ENCODE results near the gene MYLK. TPM values are rescaled to one million over a fixed set of nuclear protein-coding genes. Genes with fewer than 3 reads are reported as not detected.

MYLK gene
- polyA plus RNA-seq, 1 donor = 296 TPM

DNA sequence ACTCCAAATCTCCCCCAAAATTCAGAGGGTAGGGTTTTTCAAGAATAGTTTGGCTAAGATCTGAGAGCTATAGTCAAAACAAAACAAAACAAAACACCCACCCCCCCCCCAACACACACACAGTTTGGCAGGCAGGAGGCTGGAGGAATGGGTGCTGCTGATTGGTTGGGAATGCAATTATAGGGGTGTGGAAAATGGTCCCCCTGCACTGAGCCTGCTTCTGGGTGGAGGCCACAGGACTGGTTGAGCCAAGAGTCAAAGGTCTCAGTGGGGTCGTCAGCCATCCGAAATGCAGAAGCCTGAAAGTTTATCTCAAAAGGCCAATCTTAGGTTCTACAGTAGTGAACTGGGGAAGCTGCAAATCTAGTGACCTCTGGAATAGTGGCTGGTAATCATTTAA lies 296.7 kb downstream of the MYLK start:
- H3K27ac ChIP-seq (ENCODE audit: low read length) = no peak overlapping the region
- no peak for DNase-seq
- no CpG with 5 or more reads among the region's 2 CpGs for WGBS (ENCODE audit: insufficient coverage, low lambda C conversion rate)
- peaks cover 8% of the 10 kb centered on the region for H3K9me3 ChIP-seq (ENCODE audit: control insufficient read depth, low read depth, low read length)
- no peaks in the 10 kb centered on the region for H3K36me3 ChIP-seq (ENCODE audit: control insufficient read depth, insufficient read depth, low read length)
- peaks cover 5% of the 10 kb centered on the region for H3K4me1 ChIP-seq (ENCODE audit: control insufficient read depth, insufficient read depth, low read length)
- no peaks in the 10 kb centered on the region for H3K27me3 ChIP-seq (ENCODE audit: control insufficient read depth, insufficient read depth, low read length)
- no peak overlapping the region for H3K4me3 ChIP-seq (ENCODE audit: low read length)

DNA sequence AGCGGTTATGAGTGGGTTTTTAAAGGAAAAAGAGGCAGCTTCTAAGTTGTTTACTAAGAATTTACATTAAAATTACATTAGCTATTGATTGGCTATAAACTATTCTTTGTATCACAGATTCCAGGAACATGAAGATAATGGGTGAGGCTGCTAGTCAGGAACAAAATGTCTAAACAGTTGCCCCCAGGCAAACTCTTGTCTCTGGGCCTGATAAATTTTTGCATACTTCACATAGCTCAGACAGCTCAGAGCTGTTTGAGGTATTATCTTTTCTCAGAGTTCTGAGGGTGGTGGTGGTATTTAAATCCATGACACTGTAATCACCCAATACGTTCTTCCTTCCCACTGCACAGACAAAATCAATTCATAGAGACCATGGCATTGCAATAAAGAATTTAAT lies 297.2 kb downstream of the MYLK start:
- DNase-seq = no peak
- Histone ChIP-seq H3K36me3 (ENCODE audit: control insufficient read depth, insufficient read depth, low read length) (no peaks in the 10 kb centered on the region), H3K4me1 (ENCODE audit: control insufficient read depth, insufficient read depth, low read length) (peaks cover 7% of the 10 kb centered on the region), H3K9me3 (ENCODE audit: control insufficient read depth, low read depth, low read length) (peaks cover 8% of the 10 kb centered on the region), H3K4me3 (ENCODE audit: low read length) (no peak overlapping the region), H3K27ac (ENCODE audit: low read length) (no peak overlapping the region), H3K27me3 (ENCODE audit: control insufficient read depth, insufficient read depth, low read length) (no peaks in the 10 kb centered on the region)
- no CpG with 5 or more reads among the region's 2 CpGs for WGBS (ENCODE audit: insufficient coverage, low lambda C conversion rate)

DNA sequence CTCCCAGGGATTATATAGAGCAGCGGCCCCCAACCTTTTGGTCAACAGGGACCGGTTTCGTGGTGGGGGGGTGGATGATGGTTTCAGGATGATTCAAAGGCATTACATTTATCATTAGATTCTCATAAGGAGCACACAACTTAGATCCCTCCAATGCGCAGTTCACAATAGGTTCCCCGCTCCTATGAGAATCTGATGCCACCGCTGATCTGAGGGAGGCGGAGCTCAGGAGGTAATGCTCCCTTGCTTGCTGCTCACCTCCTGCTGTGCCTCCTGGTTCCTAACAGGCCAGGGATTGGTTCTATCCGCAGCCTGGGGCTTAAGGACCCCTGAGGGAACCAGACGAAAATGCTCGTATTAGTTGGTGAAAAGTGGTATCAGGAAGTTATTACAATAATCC lies 298.0 kb downstream of the MYLK start:
- H3K27me3 ChIP-seq (ENCODE audit: control insufficient read depth, insufficient read depth, low read length) = no peaks in the 10 kb centered on the region
- peak overlapping the region; percentile 87 for H3K27ac ChIP-seq (ENCODE audit: low read length)
- H3K9me3 ChIP-seq (ENCODE audit: control insufficient read depth, low read depth, low read length) = peaks cover 8% of the 10 kb centered on the region
- peak overlapping the region; percentile 76 for H3K4me3 ChIP-seq (ENCODE audit: low read length)
- H3K4me1 ChIP-seq (ENCODE audit: control insufficient read depth, insufficient read depth, low read length) = peaks cover 7% of the 10 kb centered on the region
- H3K36me3 ChIP-seq (ENCODE audit: control insufficient read depth, insufficient read depth, low read length) = peaks cover 5% of the 10 kb centered on the region
- no CpG with 5 or more reads among the region's 10 CpGs for WGBS (ENCODE audit: insufficient coverage, low lambda C conversion rate)
- DNase-seq = peak in 1 of 2 donors; percentile 72

DNA sequence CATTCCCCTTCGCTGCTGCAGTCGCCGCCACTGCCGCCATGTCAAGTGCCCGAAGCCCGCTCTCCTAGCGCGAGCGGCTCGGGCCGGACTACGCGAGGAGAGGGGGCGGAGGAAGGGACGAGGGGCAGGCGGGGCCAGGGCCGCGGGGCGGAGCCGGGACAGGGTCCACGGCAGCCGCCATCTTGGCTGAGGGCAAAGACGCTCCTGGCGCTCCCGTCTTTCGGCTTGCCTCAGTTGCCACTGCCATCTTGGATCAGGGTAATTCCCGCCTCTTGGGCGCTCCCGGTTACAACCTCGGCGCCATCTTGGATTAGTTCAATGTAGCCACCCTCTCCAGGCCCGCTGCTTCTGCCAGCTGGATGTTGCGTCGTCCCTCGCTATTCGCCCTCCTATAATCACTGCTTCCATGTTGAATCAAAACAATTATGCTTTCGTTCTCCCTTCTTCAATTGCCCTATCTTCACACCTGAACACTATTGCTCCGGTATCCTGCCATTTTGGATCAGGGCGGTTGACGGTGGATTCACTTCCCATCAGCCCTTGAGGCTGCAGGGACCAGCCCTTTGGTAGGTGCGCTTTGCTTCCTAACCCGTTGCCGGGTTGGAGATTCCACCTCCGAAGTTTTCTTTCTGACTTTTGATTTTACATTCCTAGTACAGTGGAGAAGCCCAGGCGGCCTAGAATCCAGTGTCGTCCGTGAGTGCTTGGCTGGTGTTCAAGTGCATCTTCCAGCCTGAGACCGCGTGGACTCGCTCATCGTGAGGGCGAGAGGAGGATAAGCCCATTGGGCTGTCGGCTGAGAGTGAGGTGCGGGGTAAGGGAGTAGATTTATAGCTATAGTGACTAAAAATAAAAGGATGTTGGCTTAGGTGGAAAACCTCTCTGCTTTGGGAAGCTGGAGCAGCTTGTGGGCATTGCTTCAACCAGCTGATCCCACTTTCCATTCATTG lies 298.9 kb downstream of the MYLK start, which contains the start of gene HACD2:
HACD2 (minus strand) TSS at position 66 of the 950 bp plus-strand sequence; CDS start at position 40, 26 bp downstream.
- peak; percentile 98 to 99 for DNase-seq
- peak within 1 kb of the TSS; percentile 76 for H3K4me3 ChIP-seq (ENCODE audit: low read length)
- H3K27ac ChIP-seq (ENCODE audit: low read length) = peak within 1 kb of the TSS; percentile 87
- H3K27me3 ChIP-seq (ENCODE audit: control insufficient read depth, insufficient read depth, low read length) = no peaks in the 10 kb centered on the region
- no peaks in the 10 kb centered on the region for H3K9me3 ChIP-seq (ENCODE audit: control insufficient read depth, low read depth, low read length)
- peaks cover 12% of the 10 kb centered on the region for H3K36me3 ChIP-seq (ENCODE audit: control insufficient read depth, insufficient read depth, low read length)
- peaks cover 7% of the 10 kb centered on the region for H3K4me1 ChIP-seq (ENCODE audit: control insufficient read depth, insufficient read depth, low read length)
- 0% methylated on average over 6 of the region's 54 CpGs for WGBS (ENCODE audit: insufficient coverage, low lambda C conversion rate)

DNA sequence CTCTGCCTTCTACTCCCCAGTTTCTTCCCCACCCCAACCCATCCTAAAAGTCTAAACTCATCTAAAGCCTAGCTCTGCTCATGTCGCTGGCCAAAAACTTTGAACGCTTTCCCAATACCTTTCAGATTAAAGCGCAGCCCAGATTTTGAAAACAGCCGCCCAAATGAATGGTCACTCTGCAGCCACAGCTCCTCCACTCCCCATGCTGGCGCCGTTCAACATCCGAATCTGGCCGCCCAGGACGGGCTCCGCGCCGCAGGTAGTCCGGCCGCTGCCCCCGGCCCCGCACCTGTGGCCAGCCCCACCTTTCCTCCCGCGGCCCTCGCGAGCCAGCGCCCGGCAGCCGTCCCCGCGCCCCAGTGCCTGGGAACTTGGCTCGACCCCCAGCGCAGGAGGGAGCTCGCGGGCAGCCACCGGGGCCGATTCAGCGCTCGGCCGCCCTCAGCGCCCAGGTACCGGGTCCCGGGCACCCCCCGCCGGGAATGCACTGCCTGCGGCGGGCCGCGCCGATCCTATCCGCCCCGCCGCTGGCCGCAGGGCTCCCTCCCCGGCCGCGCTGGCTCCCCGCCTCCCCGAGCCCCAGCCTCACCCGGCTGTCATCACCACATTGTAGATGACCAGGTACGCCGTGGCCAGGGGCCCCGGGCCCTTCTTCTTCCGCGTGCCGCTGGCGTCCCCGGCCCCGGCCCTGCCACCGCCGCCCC lies 299.7 kb downstream of the MYLK start:
- H3K9me3 ChIP-seq (ENCODE audit: control insufficient read depth, low read depth, low read length) = no peaks in the 10 kb centered on the region
- WGBS (ENCODE audit: insufficient coverage, low lambda C conversion rate) = no CpG with 5 or more reads among the region's 65 CpGs
- peak overlapping the region; percentile 80 for H3K27ac ChIP-seq (ENCODE audit: low read length)
- H3K27me3 ChIP-seq (ENCODE audit: control insufficient read depth, insufficient read depth, low read length) = no peaks in the 10 kb centered on the region
- H3K4me3 ChIP-seq (ENCODE audit: low read length) = peak overlapping the region; percentile 76
- DNase-seq = no peak
- peaks cover 19% of the 10 kb centered on the region for H3K36me3 ChIP-seq (ENCODE audit: control insufficient read depth, insufficient read depth, low read length)
- H3K4me1 ChIP-seq (ENCODE audit: control insufficient read depth, insufficient read depth, low read length) = peaks cover 7% of the 10 kb centered on the region

DNA sequence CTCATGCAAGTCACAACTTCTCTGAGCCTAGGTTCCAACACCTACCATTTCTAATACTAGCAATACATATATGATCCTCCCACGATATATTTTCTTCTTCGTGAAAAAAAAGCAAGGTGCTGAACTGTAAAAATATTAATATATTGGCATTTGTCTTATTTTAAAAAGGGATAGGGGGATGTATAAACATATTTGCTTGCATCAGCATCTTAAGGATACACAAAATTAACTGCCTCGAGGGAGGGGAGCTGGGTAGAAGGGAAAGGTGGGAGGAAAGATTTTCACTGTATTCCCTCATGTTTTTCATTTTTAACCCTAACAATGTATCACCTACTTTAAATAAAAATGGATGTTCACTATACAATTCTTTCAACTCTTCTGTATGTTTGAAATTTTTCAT lies 300.6 kb downstream of the MYLK start:
- Histone ChIP-seq H3K27me3 (ENCODE audit: control insufficient read depth, insufficient read depth, low read length) (no peaks in the 10 kb centered on the region), H3K36me3 (ENCODE audit: control insufficient read depth, insufficient read depth, low read length) (peaks cover 24% of the 10 kb centered on the region), H3K4me1 (ENCODE audit: control insufficient read depth, insufficient read depth, low read length) (peaks cover 7% of the 10 kb centered on the region), H3K27ac (ENCODE audit: low read length) (no peak overlapping the region), H3K9me3 (ENCODE audit: control insufficient read depth, low read depth, low read length) (no peaks in the 10 kb centered on the region), H3K4me3 (ENCODE audit: low read length) (peak overlapping the region; percentile 76)
- no peak for DNase-seq
- 100% methylated on average over 1 of the region's 3 CpGs for WGBS (ENCODE audit: insufficient coverage, low lambda C conversion rate)

DNA sequence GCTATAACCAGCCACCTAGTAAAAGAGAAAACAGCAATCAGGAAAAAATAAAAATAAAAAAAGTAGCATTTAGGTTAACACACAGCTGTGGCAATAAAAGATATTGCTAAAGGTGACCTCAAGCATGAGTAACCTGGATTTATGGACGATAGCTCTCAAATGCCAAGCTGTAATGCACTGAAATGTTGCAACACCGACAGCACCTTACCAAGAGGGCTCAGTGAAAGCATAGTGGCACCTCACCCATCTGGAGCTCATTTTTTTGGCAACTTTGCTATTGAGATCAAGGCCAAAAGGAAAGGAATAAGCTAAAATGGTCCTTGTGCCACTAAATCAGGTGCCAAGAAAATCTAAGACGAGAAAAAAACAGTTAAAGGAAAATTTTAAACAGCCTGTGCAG lies 301.8 kb downstream of the MYLK start:
- no CpG with 5 or more reads among the region's 3 CpGs for WGBS (ENCODE audit: insufficient coverage, low lambda C conversion rate)
- H3K27me3 ChIP-seq (ENCODE audit: control insufficient read depth, insufficient read depth, low read length) = no peaks in the 10 kb centered on the region
- peaks cover 27% of the 10 kb centered on the region for H3K36me3 ChIP-seq (ENCODE audit: control insufficient read depth, insufficient read depth, low read length)
- H3K27ac ChIP-seq (ENCODE audit: low read length) = peak overlapping the region; percentile 48
- no peak overlapping the region for H3K4me3 ChIP-seq (ENCODE audit: low read length)
- H3K4me1 ChIP-seq (ENCODE audit: control insufficient read depth, insufficient read depth, low read length) = peaks cover 7% of the 10 kb centered on the region
- DNase-seq = peak; percentile 63 to 77
- H3K9me3 ChIP-seq (ENCODE audit: control insufficient read depth, low read depth, low read length) = no peaks in the 10 kb centered on the region

DNA sequence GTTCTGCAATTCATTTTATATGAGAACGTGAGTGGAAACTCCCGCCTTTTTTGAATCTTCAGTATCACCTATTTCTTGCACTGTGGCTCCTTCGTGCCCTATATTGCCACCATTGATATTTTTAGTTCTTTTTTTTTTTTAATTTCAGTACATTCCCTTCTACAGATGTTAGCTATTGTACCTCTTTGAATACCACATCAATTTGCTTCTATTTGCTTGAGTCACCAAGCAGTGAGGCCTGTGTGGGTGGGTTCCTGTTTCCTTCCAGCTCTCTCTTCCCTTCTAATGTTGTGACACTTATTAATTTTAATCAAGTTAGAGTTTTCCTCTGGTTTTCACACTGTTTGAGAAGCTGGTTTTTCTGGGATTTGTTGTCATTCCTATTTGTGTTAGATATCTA lies 308.0 kb downstream of the MYLK start:
- H3K27ac ChIP-seq (ENCODE audit: low read length) = no peak overlapping the region
- no peaks in the 10 kb centered on the region for H3K27me3 ChIP-seq (ENCODE audit: control insufficient read depth, insufficient read depth, low read length)
- WGBS (ENCODE audit: insufficient coverage, low lambda C conversion rate) = 96% methylated on average over 3 of the region's 3 CpGs
- H3K4me3 ChIP-seq (ENCODE audit: low read length) = no peak overlapping the region
- peaks cover 44% of the 10 kb centered on the region for H3K36me3 ChIP-seq (ENCODE audit: control insufficient read depth, insufficient read depth, low read length)
- H3K4me1 ChIP-seq (ENCODE audit: control insufficient read depth, insufficient read depth, low read length) = no peaks in the 10 kb centered on the region
- no peaks in the 10 kb centered on the region for H3K9me3 ChIP-seq (ENCODE audit: control insufficient read depth, low read depth, low read length)
- DNase-seq = no peak

DNA sequence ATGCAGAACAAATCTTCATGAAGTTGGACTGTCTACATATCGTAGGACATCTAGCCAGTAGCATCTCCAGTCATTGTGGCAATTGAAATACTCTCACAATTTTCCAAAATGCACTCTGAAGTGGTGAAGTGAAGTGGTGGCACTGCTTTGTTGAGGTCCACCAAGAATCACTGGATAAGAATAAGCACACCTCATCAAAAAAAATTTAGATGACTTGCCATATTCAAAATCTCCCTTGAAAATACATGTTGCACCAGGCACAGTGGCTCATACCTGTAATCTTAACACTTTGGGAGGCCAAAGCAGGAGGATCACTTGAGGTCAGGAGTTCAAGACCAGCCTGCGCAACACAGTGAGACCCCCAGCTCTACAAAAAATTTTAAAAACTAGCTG lies 312.2 kb downstream of the MYLK start:
- no CpG with 5 or more reads among the region's 2 CpGs for WGBS (ENCODE audit: insufficient coverage, low lambda C conversion rate)
- DNase-seq = no peak
- H3K9me3 ChIP-seq (ENCODE audit: control insufficient read depth, low read depth, low read length) = no peaks in the 10 kb centered on the region
- no peaks in the 10 kb centered on the region for H3K4me1 ChIP-seq (ENCODE audit: control insufficient read depth, insufficient read depth, low read length)
- H3K4me3 ChIP-seq (ENCODE audit: low read length) = no peak overlapping the region
- no peaks in the 10 kb centered on the region for H3K27me3 ChIP-seq (ENCODE audit: control insufficient read depth, insufficient read depth, low read length)
- H3K36me3 ChIP-seq (ENCODE audit: control insufficient read depth, insufficient read depth, low read length) = peaks cover 26% of the 10 kb centered on the region
- no peak overlapping the region for H3K27ac ChIP-seq (ENCODE audit: low read length)

DNA sequence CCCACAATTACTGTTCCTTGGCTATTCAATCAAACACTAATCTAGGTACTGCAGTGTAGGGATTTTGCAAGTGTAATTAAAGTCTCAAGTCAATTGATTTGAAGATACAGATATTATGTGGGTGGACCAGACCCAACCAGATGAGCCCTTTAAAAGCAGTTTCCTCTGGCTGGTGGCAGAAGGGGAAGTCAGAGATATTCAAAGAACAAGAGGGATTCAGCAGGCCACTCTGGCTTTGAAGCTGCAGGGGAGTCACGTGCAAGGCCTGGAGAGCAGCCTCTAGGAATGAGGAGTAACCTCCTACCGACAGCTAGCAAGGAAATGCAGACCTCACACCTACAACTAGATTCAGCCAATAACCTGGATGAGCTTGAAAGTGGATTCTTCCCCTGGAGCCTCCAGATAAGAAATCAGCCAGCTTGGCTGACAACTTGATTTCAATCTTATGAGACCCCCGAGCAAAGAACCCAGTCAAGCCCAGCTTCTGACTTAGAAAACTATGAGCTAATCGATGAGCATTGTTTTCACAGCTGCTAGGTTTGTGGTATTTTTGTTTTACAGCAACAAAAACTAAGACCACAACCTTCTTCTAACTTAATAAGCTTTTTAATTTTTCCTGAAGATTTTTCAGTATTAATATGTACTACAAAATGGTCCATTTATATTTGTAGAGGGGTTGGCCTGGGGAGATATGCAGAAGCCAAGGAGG lies 312.7 kb downstream of the MYLK start:
- H3K27me3 ChIP-seq (ENCODE audit: control insufficient read depth, insufficient read depth, low read length) = no peaks in the 10 kb centered on the region
- WGBS (ENCODE audit: insufficient coverage, low lambda C conversion rate) = no CpG with 5 or more reads among the region's 4 CpGs
- no peak overlapping the region for H3K4me3 ChIP-seq (ENCODE audit: low read length)
- no peak for DNase-seq
- no peaks in the 10 kb centered on the region for H3K9me3 ChIP-seq (ENCODE audit: control insufficient read depth, low read depth, low read length)
- no peak overlapping the region for H3K27ac ChIP-seq (ENCODE audit: low read length)
- no peaks in the 10 kb centered on the region for H3K4me1 ChIP-seq (ENCODE audit: control insufficient read depth, insufficient read depth, low read length)
- peaks cover 26% of the 10 kb centered on the region for H3K36me3 ChIP-seq (ENCODE audit: control insufficient read depth, insufficient read depth, low read length)
